DND-41 (cell line): ENCODE results near the gene HMG20B.

Experiments used
- ATAC-seq: fragments of 200-7000 bp; cut with Tn5 transposase; 3 replicates; pipeline ENCODE4 v1.9.1; 2021; ENCODE audit warnings: low read depth; ENCODE audit not compliant: insufficient read depth
- DNase-seq: peaks from one replicate; pipeline ENCODE4 v3.0.0-alpha.2; 2020
- H2AFZ ChIP-seq: 2 replicates; pipeline ENCODE4 v1.6.0; 2012; ENCODE audit warnings: low read depth, low read length
- H3K27ac ChIP-seq: 2 replicates; pipeline ENCODE4 v1.5.1; 2012; ENCODE audit warnings: low read length, inconsistent platforms
- H3K27me3 ChIP-seq: fragments of 200-600 bp; sonication (generic); 2 replicates; pipeline ENCODE4 v1.6.0; 2012; ENCODE audit warnings: low read length, mild to moderate bottlenecking, inconsistent platforms; ENCODE audit not compliant: insufficient read depth, poor library complexity
- H3K36me3 ChIP-seq: 2 replicates; pipeline ENCODE4 v1.5.1; 2012; ENCODE audit warnings: low read length, inconsistent platforms; ENCODE audit not compliant: insufficient read depth
- H3K4me1 ChIP-seq: 2 replicates; pipeline ENCODE4 v1.5.1; 2012; ENCODE audit warnings: mild to moderate bottlenecking, low read length; ENCODE audit not compliant: insufficient read depth
- H3K4me2 ChIP-seq: 2 replicates; pipeline ENCODE4 v1.6.0; 2012; ENCODE audit warnings: mild to moderate bottlenecking, moderate library complexity, low read length, inconsistent platforms; ENCODE audit not compliant: insufficient read depth
- H3K4me3 ChIP-seq, 2 experiments: fragments of 200-600 bp in 1 of 2; shearing (Covaris generic) in 1 of 2; 2 replicates each; pipeline ENCODE4 v1.5.1; 2012 to 2016; ENCODE audit warnings: inconsistent platforms in 2 of 2, low read length in 2 of 2, mild to moderate bottlenecking in 2 of 2, low read depth in 1 of 2, moderate library complexity in 1 of 2
- H3K79me2 ChIP-seq: 2 replicates; pipeline ENCODE4 v1.6.0; 2012; ENCODE audit warnings: low read length, inconsistent platforms; ENCODE audit not compliant: insufficient read depth
- H3K9ac ChIP-seq: 2 replicates; pipeline ENCODE4 v1.6.0; 2012; ENCODE audit warnings: low read depth, mild to moderate bottlenecking, inconsistent platforms, low read length, moderate library complexity
- H3K9me3 ChIP-seq: 2 replicates; pipeline ENCODE4 v1.5.1; 2012; ENCODE audit warnings: low read length, moderate library complexity, mild to moderate bottlenecking, inconsistent platforms; ENCODE audit not compliant: insufficient read depth, severe bottlenecking
- H4K20me1 ChIP-seq: 2 replicates; pipeline ENCODE4 v1.6.0; 2012; ENCODE audit warnings: low read length; ENCODE audit not compliant: insufficient read depth
- EZH2 ChIP-seq: IDR thresholded peaks from 3 replicates; pipeline ENCODE4 v1.6.1; 2012; ENCODE audit warnings: borderline replicate concordance, low read depth, mild to moderate bottlenecking, moderate library complexity, low read length, inconsistent platforms; ENCODE audit not compliant: severe bottlenecking
- TF ChIP-seq, protein P1 (sequence below): IDR thresholded peaks from 2 replicates; pipeline ENCODE4 v1.5.1; 2012; ENCODE audit warnings: borderline replicate concordance, low read length, moderate library complexity, mild to moderate bottlenecking; ENCODE audit not compliant: poor library complexity, severe bottlenecking; ENCODE audit errors: extremely low read depth

Gene HMG20B

DNA sequence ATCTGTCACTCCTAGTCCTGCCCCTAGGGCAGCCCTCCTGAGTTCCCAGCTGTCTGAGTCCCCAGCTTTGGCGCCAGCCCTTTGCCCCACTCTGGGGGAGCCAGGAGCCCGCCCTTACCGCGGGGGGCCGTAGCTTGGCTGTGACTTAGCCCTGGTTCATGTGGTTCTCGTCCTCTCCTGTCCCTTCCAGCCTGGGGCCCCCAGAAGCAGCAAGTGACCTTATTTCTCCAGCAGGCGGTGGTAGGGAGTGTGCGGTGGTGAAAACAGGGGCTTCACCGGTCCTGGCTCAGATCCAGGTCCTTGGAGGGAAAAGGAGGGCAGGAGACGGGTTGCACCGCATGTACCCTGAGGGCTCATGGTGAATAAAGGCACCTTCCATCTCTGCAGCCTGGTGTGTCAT lies 20.4 kb downstream of the HMG20B start:
- Histone ChIP-seq H3K27ac (no peak overlapping the region), H3K79me2 (no peaks in the 10 kb centered on the region), H3K9ac (no peak overlapping the region), H2AFZ (no peak overlapping the region), H4K20me1 (no peaks in the 10 kb centered on the region), H3K36me3 (no peaks in the 10 kb centered on the region), H3K4me2 (no peak overlapping the region), H3K27me3 (no peaks in the 10 kb centered on the region), H3K4me1 (no peaks in the 10 kb centered on the region), H3K4me3 (no peak overlapping the region), H3K9me3 (peaks cover 4% of the 10 kb centered on the region)
- ATAC-seq (no peak), DNase-seq (no peak)
- no peak for TF ChIP-seq EZH2
- TF ChIP-seq, protein P1, sequence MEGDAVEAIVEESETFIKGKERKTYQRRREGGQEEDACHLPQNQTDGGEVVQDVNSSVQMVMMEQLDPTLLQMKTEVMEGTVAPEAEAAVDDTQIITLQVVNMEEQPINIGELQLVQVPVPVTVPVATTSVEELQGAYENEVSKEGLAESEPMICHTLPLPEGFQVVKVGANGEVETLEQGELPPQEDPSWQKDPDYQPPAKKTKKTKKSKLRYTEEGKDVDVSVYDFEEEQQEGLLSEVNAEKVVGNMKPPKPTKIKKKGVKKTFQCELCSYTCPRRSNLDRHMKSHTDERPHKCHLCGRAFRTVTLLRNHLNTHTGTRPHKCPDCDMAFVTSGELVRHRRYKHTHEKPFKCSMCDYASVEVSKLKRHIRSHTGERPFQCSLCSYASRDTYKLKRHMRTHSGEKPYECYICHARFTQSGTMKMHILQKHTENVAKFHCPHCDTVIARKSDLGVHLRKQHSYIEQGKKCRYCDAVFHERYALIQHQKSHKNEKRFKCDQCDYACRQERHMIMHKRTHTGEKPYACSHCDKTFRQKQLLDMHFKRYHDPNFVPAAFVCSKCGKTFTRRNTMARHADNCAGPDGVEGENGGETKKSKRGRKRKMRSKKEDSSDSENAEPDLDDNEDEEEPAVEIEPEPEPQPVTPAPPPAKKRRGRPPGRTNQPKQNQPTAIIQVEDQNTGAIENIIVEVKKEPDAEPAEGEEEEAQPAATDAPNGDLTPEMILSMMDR, result no peak

DNA sequence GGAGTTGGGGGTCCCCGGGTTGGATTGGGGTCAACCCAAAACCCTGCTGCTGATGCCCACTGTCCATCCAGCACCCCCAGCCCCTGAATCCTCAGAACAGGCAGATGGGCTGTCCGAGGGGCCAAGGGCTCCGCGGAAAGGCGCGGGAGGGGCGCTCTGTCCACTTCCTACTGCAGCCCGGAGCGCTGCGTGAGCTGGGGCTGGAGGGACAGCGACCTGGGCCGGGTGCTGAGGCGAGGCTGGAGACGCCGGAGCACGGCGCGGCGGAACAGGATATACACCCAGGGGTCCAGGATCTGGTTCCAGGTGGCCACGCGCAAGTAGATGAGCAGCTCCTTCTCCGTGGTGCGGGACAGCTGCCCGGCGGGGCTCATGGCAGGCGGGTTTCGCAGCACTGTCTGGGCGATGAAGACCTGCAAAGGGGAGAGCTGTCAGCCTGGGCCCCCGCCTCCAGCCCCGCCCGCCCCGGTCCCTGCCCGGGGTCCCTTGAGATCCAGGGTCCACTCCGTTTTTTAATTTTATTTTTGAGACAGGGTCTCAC lies 22.8 kb downstream of the HMG20B start:
- H3K27ac ChIP-seq, result no peak overlapping the region
- no peaks in the 10 kb centered on the region for H3K4me1 ChIP-seq
- H3K4me3 ChIP-seq, result no peak overlapping the region
- no peaks in the 10 kb centered on the region for H3K79me2 ChIP-seq
- H3K27me3 ChIP-seq, result no peaks in the 10 kb centered on the region
- H2AFZ ChIP-seq, result no peak overlapping the region
- no peaks in the 10 kb centered on the region for H3K36me3 ChIP-seq
- no peak overlapping the region for H3K9ac ChIP-seq
- DNase-seq (no peak), ATAC-seq (no peak)
- TF ChIP-seq EZH2, result no peak
- TF ChIP-seq, protein P1, result no peak
- peaks cover 4% of the 10 kb centered on the region for H3K9me3 ChIP-seq
- no peaks in the 10 kb centered on the region for H4K20me1 ChIP-seq
- H3K4me2 ChIP-seq, result no peak overlapping the region

- H3K4me3 ChIP-seq, result no peak overlapping the region
These were observed 27.0 kb downstream of the HMG20B start for GRCh38 chr19:3599776-3600187.

More at GRCh38 chr19:3599776-3600187, 27.0 kb downstream of the HMG20B start:
- TF ChIP-seq, protein P1, result peak; percentile 24
- no peak for TF ChIP-seq EZH2
- no peak overlapping the region for H3K27ac ChIP-seq
- no peak overlapping the region for H2AFZ ChIP-seq
- no peaks in the 10 kb centered on the region for H3K4me1 ChIP-seq
- H3K4me2 ChIP-seq, result no peak overlapping the region
- no peak overlapping the region for H3K9ac ChIP-seq
- no peaks in the 10 kb centered on the region for H3K36me3 ChIP-seq
- no peaks in the 10 kb centered on the region for H3K9me3 ChIP-seq
- ATAC-seq (no peak), DNase-seq (no peak)
- H3K79me2 ChIP-seq, result no peaks in the 10 kb centered on the region
- H3K27me3 ChIP-seq, result no peaks in the 10 kb centered on the region
- H4K20me1 ChIP-seq, result no peaks in the 10 kb centered on the region
